Suprapubic skin (tissue), 4 donors: ENCODE results near the gene FKBP9.
"Not testable (repeated sequence)": the region's sequence is repeated elsewhere in the genome, so short reads cannot be mapped to it uniquely, and the experiment has no call there.

Experiments
- CTCF ChIP-seq, 2 donors: fragments of 200-600 bp in 1 of 2; fragments of 450-650 bp in 1 of 2; sonication (generic) in 1 of 2; IDR thresholded peaks; one replicate each; pipeline ENCODE4 v1.5.1; 2016 to 2019; ENCODE audit warnings: antibody characterized with exemption in 2 of 2, mild to moderate bottlenecking in 1 of 2, moderate library complexity in 1 of 2
- POLR2A ChIP-seq, 2 donors: fragments of 450-650 bp; IDR thresholded peaks; one replicate each; pipeline ENCODE4 v1.6.1; 2017; ENCODE audit warnings: antibody characterized with exemption in 2 of 2, mild to moderate bottlenecking in 2 of 2, moderate library complexity in 2 of 2
- POLR2AphosphoS5 ChIP-seq, 3 donors: sonication (generic); formaldehyde crosslinking; IDR thresholded peaks; one replicate each; pipeline ENCODE4 v1.6.1; 2017; ENCODE audit warnings: antibody characterized with exemption in 3 of 3

- TF ChIP-seq CTCF, POLR2AphosphoS5, POLR2A (IDR thresholded peaks at IDR 0.05): not testable (repeated sequence)
These were observed 45.9 kb downstream of the FKBP9 start for GRCh38 chr7:33003111-33003510.
